Right atrium auricular region (tissue), 2 donors: ENCODE results near the gene KCNJ10. TPM values are rescaled to one million over a fixed set of nuclear protein-coding genes. Genes with fewer than 3 reads are reported as not detected.

Source experiments
- DNase-seq: peaks from one replicate; pipeline ENCODE4 v3.0.0-alpha.2; 2019; ENCODE audit warnings: low spot score
- H3K27ac ChIP-seq, 2 donors: fragments of 200-600 bp; sonication (generic); 1 replicate in 1 of 2; 2 replicates in 1 of 2; pipeline ENCODE4 v1.5.1; 2016 to 2019
- H3K27me3 ChIP-seq, 2 donors: fragments of 200-600 bp; sonication (generic); one replicate each; pipeline versions ENCODE4 v1.5.1 to v1.6.0; 2017 to 2019
- H3K36me3 ChIP-seq: fragments of 200-600 bp; sonication (generic); one replicate; pipeline ENCODE4 v1.5.1; 2016
- H3K4me1 ChIP-seq, 2 donors: fragments of 200-600 bp; sonication (generic); one replicate each; pipeline versions ENCODE4 v1.5.1 to v1.6.0; 2017 to 2019
- H3K4me3 ChIP-seq, 2 donors: fragments of 200-600 bp; sonication (generic); 1 replicate in 1 of 2; 2 replicates in 1 of 2; pipeline ENCODE4 v1.5.1; 2017 to 2019; ENCODE audit warnings: mild to moderate bottlenecking in 1 of 2, moderate library complexity in 1 of 2
- H3K9me3 ChIP-seq, 2 donors: fragments of 200-600 bp; sonication (generic); one replicate each; pipeline ENCODE4 v1.5.1; 2019
- CTCF ChIP-seq, 2 donors: fragments of 200-600 bp; sonication (generic); IDR thresholded peaks; one replicate each; pipeline ENCODE4 v1.5.1; 2019; ENCODE audit warnings: antibody characterized with exemption in 2 of 2
- total RNA-seq, 2 donors: library from RNA; depleted of rRNA; stranded (reverse); fragments of >200 nt; gene quantifications; one replicate each; pipeline ENCODE4 v1.1.0, GENCODE V29; 2016

Gene KCNJ10
- total RNA-seq, result under 1 TPM in 1 of 2 donors, not detected in 1; 0.20 TPM

DNA sequence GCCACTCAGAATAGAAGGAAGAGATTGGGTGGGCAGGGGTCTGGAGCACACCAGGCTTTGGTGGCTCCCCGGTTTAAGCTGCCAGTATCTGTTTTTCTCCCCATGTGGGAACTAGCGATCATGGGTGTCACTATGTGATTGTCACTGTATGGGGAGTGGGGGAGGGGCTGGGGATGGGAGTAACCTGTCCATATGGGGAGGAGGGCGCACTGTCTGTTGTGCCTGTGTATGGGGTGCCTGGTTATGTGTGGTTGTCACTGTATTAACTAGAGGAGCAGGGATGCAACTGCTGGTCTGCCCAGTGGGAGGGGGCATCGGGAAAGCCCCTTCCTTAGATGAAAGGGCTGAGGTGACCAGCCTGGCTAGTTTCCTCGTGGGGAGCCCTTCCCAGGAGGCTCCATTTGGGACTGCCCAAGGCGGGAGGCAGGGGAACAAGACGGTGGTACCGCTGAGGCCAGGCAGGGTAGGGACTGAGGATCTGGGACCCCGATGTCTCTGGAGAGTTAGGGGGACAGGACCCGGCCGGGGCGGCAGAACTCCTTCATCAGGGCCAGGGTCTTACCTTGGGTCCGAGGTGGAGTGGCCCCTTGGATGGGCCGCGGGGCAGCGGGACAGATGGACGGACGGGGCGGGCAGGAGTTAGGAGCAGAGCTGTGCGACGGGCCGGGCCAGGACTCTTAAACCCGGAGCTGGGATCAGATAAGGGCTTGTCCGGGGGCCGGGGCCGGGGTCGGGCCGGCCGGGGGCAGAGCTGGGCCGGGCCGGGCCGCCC, at the start of gene KCNJ10:
KCNJ10 (minus strand) TSS at position 701 of the 772 bp plus-strand sequence. CDS start 27,628 bp downstream, outside the sequence.
- no peaks in the 10 kb centered on the region for H3K36me3 ChIP-seq
- no peaks in the 10 kb centered on the region for H3K9me3 ChIP-seq
- H3K27me3 ChIP-seq, result no peaks in the 10 kb centered on the region
- TF ChIP-seq CTCF (IDR thresholded peaks at IDR 0.05), result no peak
- DNase-seq, result no peak
- H3K27ac ChIP-seq, result no peak within 1 kb of the TSS
- peaks cover 0 to 12% of the 10 kb centered on the region in 2 donors for H3K4me1 ChIP-seq
- peak within 1 kb of the TSS; percentile 44 to 57 for H3K4me3 ChIP-seq

DNA sequence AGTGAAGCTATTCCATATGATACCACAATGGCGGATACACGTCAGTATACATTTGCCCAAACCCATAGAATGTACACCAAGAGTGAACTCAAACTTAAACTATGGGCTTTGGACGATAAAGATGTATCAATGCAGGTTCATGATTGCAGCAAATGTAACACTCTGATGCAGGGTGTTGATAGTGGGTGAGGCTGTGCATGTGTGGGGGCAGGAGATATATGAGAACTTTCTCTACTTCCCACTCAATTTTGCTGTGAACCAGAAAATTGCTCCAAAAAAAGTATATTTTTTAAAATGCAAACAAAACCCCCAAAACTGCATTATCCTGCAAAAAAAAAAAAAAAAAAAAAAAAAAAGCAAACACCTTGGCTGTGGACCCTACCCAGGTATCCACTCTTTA, 49.0 kb upstream of the KCNJ10 start:
- Histone ChIP-seq H3K4me1 (peaks cover 0 to 41% of the 10 kb centered on the region in 2 donors), H3K4me3 (no peak overlapping the region), H3K9me3 (no peaks in the 10 kb centered on the region), H3K36me3 (peaks cover 30% of the 10 kb centered on the region), H3K27ac (peak overlapping the region in 1 of 2 donors; percentile 90), H3K27me3 (no peaks in the 10 kb centered on the region)
- no peak for DNase-seq
- no peak for TF ChIP-seq CTCF (IDR thresholded peaks at IDR 0.05)

GRCh38 chr1:160117709-160118183, 47.8 kb upstream of the KCNJ10 start:
- Histone ChIP-seq H3K36me3 (peaks cover 26% of the 10 kb centered on the region), H3K9me3 (no peaks in the 10 kb centered on the region), H3K4me1 (peaks cover 0 to 48% of the 10 kb centered on the region in 2 donors), H3K27ac (peak overlapping the region; percentile 67 to 90), H3K4me3 (peak overlapping the region; percentile 54 to 62), H3K27me3 (no peaks in the 10 kb centered on the region)
- no peak for TF ChIP-seq CTCF (IDR thresholded peaks at IDR 0.05)
- no peak for DNase-seq

GRCh38 chr1:160117300-160117699, 47.3 kb upstream of the KCNJ10 start:
- TF ChIP-seq CTCF (IDR thresholded peaks at IDR 0.05), result no peak
- peak overlapping the region; percentile 54 to 62 for H3K4me3 ChIP-seq
- DNase-seq, result no peak
- peaks cover 0 to 48% of the 10 kb centered on the region in 2 donors for H3K4me1 ChIP-seq
- H3K36me3 ChIP-seq, result peaks cover 24% of the 10 kb centered on the region
- no peaks in the 10 kb centered on the region for H3K9me3 ChIP-seq
- H3K27me3 ChIP-seq, result no peaks in the 10 kb centered on the region
- peak overlapping the region; percentile 67 to 90 for H3K27ac ChIP-seq

DNA sequence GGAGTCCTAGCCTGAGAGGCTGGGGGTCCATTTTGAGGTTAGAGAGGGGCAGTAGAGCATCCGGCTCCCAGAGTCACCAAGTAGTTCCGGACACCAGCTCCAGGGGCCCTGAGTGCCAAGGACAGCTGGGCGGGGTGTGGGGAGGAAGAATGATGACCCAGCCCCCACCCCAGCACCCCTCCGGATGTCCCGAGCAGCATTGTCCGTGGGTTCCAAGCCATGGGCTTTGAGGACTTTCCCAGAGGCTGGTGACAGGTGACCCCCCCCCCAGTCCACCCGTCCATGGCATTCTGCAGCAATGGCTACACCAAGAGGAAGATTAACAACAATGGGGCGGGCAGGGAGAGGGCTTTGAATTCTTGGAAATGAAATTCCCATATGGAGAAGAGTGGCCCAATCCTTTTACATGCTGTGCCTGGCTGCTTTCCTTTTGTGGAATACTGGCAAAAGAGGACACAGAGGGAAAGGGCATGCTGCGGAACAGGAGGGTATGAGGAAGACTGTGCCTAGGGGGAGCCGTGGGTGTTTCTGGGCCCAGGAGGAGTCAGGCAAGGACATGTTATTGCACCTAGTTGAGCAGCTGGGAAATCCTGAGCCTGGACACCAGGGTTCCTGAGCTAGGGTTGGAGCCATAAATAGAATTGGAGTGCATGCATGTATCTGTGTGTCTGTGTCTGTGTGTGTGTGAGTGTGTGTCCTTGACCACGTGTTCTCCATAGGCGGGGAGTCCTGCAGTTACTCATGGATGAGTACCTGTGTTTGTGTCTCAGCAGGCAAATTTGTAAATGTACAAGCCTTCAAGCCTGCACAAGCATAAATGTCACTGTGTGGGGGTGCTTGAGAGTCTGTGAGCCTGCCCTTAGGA, 46.6 kb upstream of the KCNJ10 start:
- no peaks in the 10 kb centered on the region for H3K27me3 ChIP-seq
- TF ChIP-seq CTCF (IDR thresholded peaks at IDR 0.05), result no peak
- peak overlapping the region; percentile 54 to 62 for H3K4me3 ChIP-seq
- no peaks in the 10 kb centered on the region for H3K9me3 ChIP-seq
- H3K36me3 ChIP-seq, result peaks cover 16% of the 10 kb centered on the region
- H3K4me1 ChIP-seq, result peaks cover 0 to 48% of the 10 kb centered on the region in 2 donors
- H3K27ac ChIP-seq, result peak overlapping the region; percentile 67 to 90
- DNase-seq, result no peak
